A549 treated with CpdA at 1 μM for 4 hours (cell line): ENCODE data around the gene IL10RA. TPM values are rescaled to one million over a fixed set of nuclear protein-coding genes. Genes with fewer than 3 reads are reported as not detected.

ENCODE experiments used
- total RNA-seq: library from RNA; stranded (reverse); fragments of 200-300 nt; extraction: Qiagen RNA extraction; gene quantifications from 5 replicates; pipeline ENCODE4 v1.2.3, GENCODE V29; 2022; ENCODE audit warnings: low read depth

The IL10RA gene
- 0.05 to 0.08 TPM (median 0.05 TPM) in 4 of 5 replicates, not detected in the other for total RNA-seq

DNA sequence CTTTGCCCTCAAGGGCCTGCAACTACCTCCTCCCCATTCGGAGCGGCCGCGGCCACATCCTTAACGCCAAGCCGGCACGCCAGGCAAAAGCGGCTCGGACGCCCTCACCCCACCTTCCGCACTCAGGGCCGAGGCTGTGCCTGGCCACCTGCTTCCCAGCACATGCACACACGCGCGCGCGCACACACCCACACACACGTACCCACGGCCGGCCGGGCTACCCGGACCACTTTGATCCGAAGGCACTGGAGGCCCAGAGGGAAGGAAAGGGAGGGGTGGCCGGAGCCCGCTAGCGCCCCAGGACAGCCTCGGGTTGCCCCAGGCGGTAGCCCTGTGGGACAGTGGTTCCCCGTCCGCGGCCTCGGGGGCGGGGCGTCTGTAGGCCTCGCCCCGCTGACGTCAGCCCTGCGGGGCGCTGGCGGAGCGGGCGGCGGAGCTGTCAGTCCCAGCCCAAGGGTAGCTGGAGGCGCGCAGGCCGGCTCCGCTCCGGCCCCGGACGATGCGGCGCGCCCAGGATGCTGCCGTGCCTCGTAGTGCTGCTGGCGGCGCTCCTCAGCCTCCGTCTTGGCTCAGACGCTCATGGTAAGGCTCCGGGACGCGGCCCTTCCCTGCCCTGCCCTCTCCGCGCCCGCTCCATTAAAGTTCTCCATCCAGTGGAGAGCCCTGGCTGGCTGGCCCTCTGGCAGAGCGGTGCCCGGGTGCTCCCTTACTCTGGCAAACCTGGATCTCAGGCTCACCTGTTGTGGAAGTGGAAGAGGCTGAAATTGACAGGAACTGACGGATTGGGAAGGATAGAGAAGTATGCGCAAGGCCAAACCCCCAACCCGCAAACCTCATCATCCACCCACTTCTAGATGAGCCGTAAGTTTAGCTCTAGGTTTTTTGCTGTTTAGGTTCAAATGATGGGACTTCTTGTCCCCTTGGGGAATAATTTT, at the start of gene IL10RA:
TSS of gene IL10RA (plus strand) at position 442 of the 935 bp plus-strand sequence. CDS start at position 516, 74 bp downstream.

Other genes starting within 250 kb of the IL10RA start
- gene DSCAML1, start 189.2 kb upstream of the IL10RA start, total RNA-seq: 0.13 to 0.37 TPM (median 0.29 TPM) in 5 replicates
- 11.8 to 22.6 TPM (median 16.9 TPM) in 5 replicates for gene FXYD2, start 161.7 kb upstream of the IL10RA start, total RNA-seq
- gene FXYD6, start 109.7 kb upstream of the IL10RA start, total RNA-seq: 0.12 to 0.80 TPM (median 0.27 TPM) in 5 replicates
- gene TMPRSS13, start 57.0 kb upstream of the IL10RA start, total RNA-seq: not detected in 5 replicates
- not detected in 5 replicates for gene TMPRSS4, start 90.7 kb downstream of the IL10RA start, total RNA-seq
- gene SMIM35, start 100.6 kb downstream of the IL10RA start, total RNA-seq: not detected in 5 replicates
- 0.08 to 0.09 TPM in 2 of 5 replicates, not detected in the others for gene SCN4B, start 166.4 kb downstream of the IL10RA start, total RNA-seq
- not detected in 5 replicates for gene SCN2B, start 190.2 kb downstream of the IL10RA start, total RNA-seq
- not detected in 5 replicates for gene JAML, start 238.6 kb downstream of the IL10RA start, total RNA-seq